Spleen (tissue), 3 donors: ENCODE results near the gene SUSD3.
A peak's percentile ranks its signal among the peaks of the same experiment; 100 is the strongest.

Experiments
- POLR2A ChIP-seq, 3 donors: fragments of 450-650 bp; IDR thresholded peaks; one replicate each; pipeline ENCODE4 v1.5.1; 2017; ENCODE audit warnings: antibody characterized with exemption in 3 of 3, mild to moderate bottlenecking in 1 of 3
- POLR2AphosphoS5 ChIP-seq, 3 donors: sonication (generic); formaldehyde crosslinking; IDR thresholded peaks; one replicate each; pipeline ENCODE4 v1.5.1; 2017; ENCODE audit warnings: antibody characterized with exemption in 3 of 3

DNA sequence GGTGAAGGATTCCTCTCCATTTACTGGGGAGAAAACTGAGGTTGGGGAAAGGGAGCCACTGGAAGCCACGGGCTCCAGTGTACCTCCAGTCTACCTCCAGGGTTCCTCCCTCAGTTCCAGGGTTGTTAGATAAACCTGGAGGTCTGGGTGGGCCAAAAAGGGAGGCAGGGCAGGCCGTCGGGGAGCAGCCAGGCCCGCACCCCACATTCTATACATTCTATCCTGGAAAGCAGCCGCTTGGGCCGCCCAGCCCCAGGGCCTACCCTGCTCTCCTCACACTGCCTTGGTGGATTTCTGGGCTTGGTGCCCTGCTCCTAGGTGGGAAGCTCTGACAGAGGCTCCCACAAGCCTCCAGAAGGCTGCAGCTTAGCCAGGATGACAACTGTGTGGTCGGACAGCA is 18.1 kb upstream of the SUSD3 start:
- TF ChIP-seq POLR2A (IDR thresholded peaks at IDR 0.05) (no peak), POLR2AphosphoS5 (IDR thresholded peaks at IDR 0.05) (peak in 1 of 3 donors; percentile 51)
